Fibroblast of the conjunctiva (primary cell): Measurements from ENCODE around the gene KLHDC4.
"Not testable (repeated sequence)": the region's sequence is repeated elsewhere in the genome, so short reads cannot be mapped to it uniquely, and the experiment has no call there.

ENCODE experiments used
- DNase-seq: peaks from one replicate; pipeline ENCODE4 v3.0.0-alpha.2; 2010; ENCODE audit warnings: low read depth

KLHDC4 gene

GRCh38 chr16:87720446-87720845 lies 45.3 kb downstream of the KLHDC4 start:
- DNase-seq: no peak

GRCh38 chr16:87718831-87719230 lies 47.0 kb downstream of the KLHDC4 start:
- not testable (repeated sequence) for DNase-seq

GRCh38 chr16:87715658-87716057 lies 50.1 kb downstream of the KLHDC4 start:
- no peak for DNase-seq

GRCh38 chr16:87715231-87715630 lies 50.6 kb downstream of the KLHDC4 start:
- no peak for DNase-seq

GRCh38 chr16:87713451-87714229 lies 52.1 kb downstream of the KLHDC4 start:
- no peak for DNase-seq

GRCh38 chr16:87712184-87712762 lies 53.5 kb downstream of the KLHDC4 start:
- no peak for DNase-seq

- no peak for DNase-seq
These were observed 54.9 kb downstream of the KLHDC4 start for GRCh38 chr16:87710887-87711286.

GRCh38 chr16:87709677-87710076 lies 56.1 kb downstream of the KLHDC4 start:
- DNase-seq: no peak

- DNase-seq: no peak
These were observed 56.7 kb downstream of the KLHDC4 start for GRCh38 chr16:87708881-87709638.

- no peak for DNase-seq
These were observed 57.8 kb downstream of the KLHDC4 start for GRCh38 chr16:87707714-87708580.

- DNase-seq: no peak
These were observed 58.7 kb downstream of the KLHDC4 start for GRCh38 chr16:87707097-87707496.

- DNase-seq: no peak
These were observed 59.3 kb downstream of the KLHDC4 start for GRCh38 chr16:87706278-87707000.

GRCh38 chr16:87705771-87706277 lies 60.0 kb downstream of the KLHDC4 start:
- no peak for DNase-seq

- no peak for DNase-seq
These were observed 60.9 kb downstream of the KLHDC4 start for GRCh38 chr16:87704754-87705353.

GRCh38 chr16:87703835-87704375 lies 61.9 kb downstream of the KLHDC4 start:
- DNase-seq: no peak

- no peak for DNase-seq
These were observed 62.7 kb downstream of the KLHDC4 start for GRCh38 chr16:87703071-87703470.

GRCh38 chr16:87702325-87702811 lies 63.4 kb downstream of the KLHDC4 start:
- no peak for DNase-seq

- DNase-seq: no peak
These were observed 64.3 kb downstream of the KLHDC4 start for GRCh38 chr16:87701505-87701921.

- DNase-seq: no peak
These were observed 64.7 kb downstream of the KLHDC4 start for GRCh38 chr16:87701078-87701460.

GRCh38 chr16:87700406-87701077 lies 65.2 kb downstream of the KLHDC4 start:
- DNase-seq: no peak
